Neural cell (in vitro differentiated cells): ENCODE measurements around the gene GCC1.

Experiments
- REST ChIP-seq: IDR thresholded peaks from 2 replicates; pipeline ENCODE4 v1.6.1; 2012; ENCODE audit warnings: borderline replicate concordance
- TF ChIP-seq, protein P1 (sequence below): fragments of 450-650 bp; IDR thresholded peaks from 2 replicates; pipeline ENCODE4 v1.5.1; 2014; ENCODE audit warnings: antibody characterized with exemption, mild to moderate bottlenecking, moderate library complexity; ENCODE audit not compliant: poor library complexity, severe bottlenecking

DNA sequence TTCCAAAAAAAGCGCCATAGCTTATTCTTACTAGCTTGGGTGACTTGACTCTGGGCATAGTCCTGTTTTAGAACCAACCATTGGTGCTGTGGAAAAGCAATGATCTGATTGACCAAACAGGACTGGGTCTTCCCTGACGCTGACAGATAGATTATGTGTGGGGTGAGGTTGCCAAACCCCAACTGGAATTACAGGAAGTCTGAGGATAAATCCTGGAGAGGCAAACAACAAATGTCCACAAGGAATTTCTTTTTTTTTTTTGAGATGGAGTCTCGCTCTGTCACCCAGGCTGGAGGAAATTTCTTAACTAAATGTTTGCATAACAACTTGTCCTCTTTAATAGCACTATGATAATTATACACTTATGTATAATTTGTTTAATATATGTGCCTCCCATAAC lies 19.2 kb downstream of the GCC1 start:
- TF ChIP-seq, protein P1, sequence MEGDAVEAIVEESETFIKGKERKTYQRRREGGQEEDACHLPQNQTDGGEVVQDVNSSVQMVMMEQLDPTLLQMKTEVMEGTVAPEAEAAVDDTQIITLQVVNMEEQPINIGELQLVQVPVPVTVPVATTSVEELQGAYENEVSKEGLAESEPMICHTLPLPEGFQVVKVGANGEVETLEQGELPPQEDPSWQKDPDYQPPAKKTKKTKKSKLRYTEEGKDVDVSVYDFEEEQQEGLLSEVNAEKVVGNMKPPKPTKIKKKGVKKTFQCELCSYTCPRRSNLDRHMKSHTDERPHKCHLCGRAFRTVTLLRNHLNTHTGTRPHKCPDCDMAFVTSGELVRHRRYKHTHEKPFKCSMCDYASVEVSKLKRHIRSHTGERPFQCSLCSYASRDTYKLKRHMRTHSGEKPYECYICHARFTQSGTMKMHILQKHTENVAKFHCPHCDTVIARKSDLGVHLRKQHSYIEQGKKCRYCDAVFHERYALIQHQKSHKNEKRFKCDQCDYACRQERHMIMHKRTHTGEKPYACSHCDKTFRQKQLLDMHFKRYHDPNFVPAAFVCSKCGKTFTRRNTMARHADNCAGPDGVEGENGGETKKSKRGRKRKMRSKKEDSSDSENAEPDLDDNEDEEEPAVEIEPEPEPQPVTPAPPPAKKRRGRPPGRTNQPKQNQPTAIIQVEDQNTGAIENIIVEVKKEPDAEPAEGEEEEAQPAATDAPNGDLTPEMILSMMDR, result no peak
- no peak for TF ChIP-seq REST
